GM23248 (cell line): Measurements from ENCODE around the gene GFRA1. TPM values are rescaled to one million over a fixed set of nuclear protein-coding genes. Genes with fewer than 3 reads are reported as not detected.
A peak's percentile ranks its signal among the peaks of the same experiment; 100 is the strongest.
"Not testable (repeated sequence)": the region's sequence is repeated elsewhere in the genome, so short reads cannot be mapped to it uniquely, and the experiment has no call there.

Experiments
- DNase-seq: peaks from one replicate; pipeline ENCODE4 v3.0.0-alpha.2; 2015
- H2AFZ ChIP-seq: fragments of 200-600 bp; sonication (generic); 2 replicates; pipeline ENCODE4 v1.6.1; 2016; ENCODE audit warnings: antibody characterized with exemption
- H3F3A ChIP-seq: fragments of 200-600 bp; sonication (generic); 2 replicates; pipeline ENCODE4 v1.6.1; 2016; ENCODE audit warnings: mild to moderate bottlenecking, antibody characterized with exemption, mixed run types; ENCODE audit not compliant: insufficient read depth
- H3K27ac ChIP-seq: fragments of 200-600 bp; sonication (generic); 2 replicates; pipeline ENCODE4 v1.5.1; 2016; ENCODE audit warnings: mild to moderate bottlenecking
- H3K27me3 ChIP-seq: fragments of 200-600 bp; sonication (generic); replicated peaks from 2 replicates; pipeline ENCODE4 v1.6.1; 2016; ENCODE audit warnings: mild to moderate bottlenecking; ENCODE audit not compliant: insufficient read depth
- H3K36me3 ChIP-seq: fragments of 200-600 bp; sonication (generic); 2 replicates; pipeline ENCODE4 v1.6.1; 2016; ENCODE audit warnings: low read depth, mild to moderate bottlenecking
- H3K4me1 ChIP-seq: fragments of 200-600 bp; sonication (generic); 2 replicates; pipeline ENCODE4 v1.6.1; 2016; ENCODE audit warnings: mild to moderate bottlenecking; ENCODE audit not compliant: insufficient read depth
- H3K4me2 ChIP-seq: fragments of 200-600 bp; sonication (generic); one replicate; pipeline ENCODE4 v1.6.1; 2016; ENCODE audit warnings: mild to moderate bottlenecking; ENCODE audit not compliant: unreplicated experiment
- H3K4me3 ChIP-seq: fragments of 200-600 bp; sonication (generic); 2 replicates; pipeline ENCODE4 v1.5.1; 2016; ENCODE audit warnings: mild to moderate bottlenecking
- H3K79me2 ChIP-seq: fragments of 200-600 bp; sonication (generic); 2 replicates; pipeline ENCODE4 v1.6.1; 2016; ENCODE audit warnings: mild to moderate bottlenecking; ENCODE audit not compliant: insufficient read depth
- H3K9ac ChIP-seq: fragments of 200-600 bp; sonication (generic); 2 replicates; pipeline ENCODE4 v1.6.1; 2016; ENCODE audit warnings: mild to moderate bottlenecking
- H3K9me2 ChIP-seq: fragments of 200-600 bp; sonication (generic); 2 replicates; pipeline ENCODE4 v1.6.1; 2016; ENCODE audit warnings: mixed run types, mild to moderate bottlenecking, moderate library complexity; ENCODE audit not compliant: insufficient read depth
- H3K9me3 ChIP-seq: fragments of 200-600 bp; sonication (generic); one replicate; pipeline ENCODE4 v1.6.1; 2017; ENCODE audit warnings: low read depth
- H4K20me1 ChIP-seq: fragments of 200-600 bp; sonication (generic); 2 replicates; pipeline ENCODE4 v1.6.0; 2016; ENCODE audit not compliant: insufficient read depth
- EZH2 ChIP-seq: fragments of 200-600 bp; sonication (generic); IDR thresholded peaks from 2 replicates; pipeline ENCODE4 v1.6.1; 2018; ENCODE audit warnings: antibody characterized with exemption, mild to moderate bottlenecking; ENCODE audit not compliant: insufficient read depth, poor library complexity, severe bottlenecking
- EZH2phosphoT487 ChIP-seq: fragments of 200-600 bp; sonication (generic); IDR thresholded peaks from 2 replicates; pipeline ENCODE4 v1.6.1; 2018; ENCODE audit warnings: antibody characterized with exemption, moderate library complexity, mild to moderate bottlenecking, low read depth; ENCODE audit not compliant: insufficient read depth
- WGBS, 2 experiments: methylation state at CpG; one replicate each; pipeline ENCODE4 v1.1.6; 2015 to 2017; ENCODE audit warnings: low lambda C conversion rate in 2 of 2, low coverage in 1 of 2; ENCODE audit errors: missing lambda C conversion rate in 2 of 2; 5-methylcytosine and 5-hydroxymethylcytosine counted together
- in situ Hi-C: fragments of 300-500 bp; cut with MboI; formaldehyde crosslinking; loops from 2 replicates; pipeline ENCODE4 v1.15.0; 2020
- polyA plus RNA-seq: library from polyadenylated mRNA; unstranded; fragments of >200 nt; fragmentation: Nextera tagmentation; extraction: Ambion mirVana; gene quantifications from 2 replicates; pipeline ENCODE4 v1.2.1, GENCODE V29; 2016
- total RNA-seq: library from RNA; depleted of rRNA; stranded (reverse); fragments of >200 nt; shearing (Covaris generic); gene quantifications from 2 replicates; pipeline ENCODE4 v1.2.3, GENCODE V29; 2014

The GFRA1 gene
- total and polyA plus RNA-seq, 2 experiments from 2014 or later, result 5.0 to 5.2 TPM

GRCh38 chr10:116056445-116057293 lies 216.3 kb downstream of the GFRA1 start:
- no peaks in the 10 kb centered on the region for H4K20me1 ChIP-seq
- TF ChIP-seq EZH2 (no peak), EZH2phosphoT487 (no peak)
- 0 out of 2 replicates have a peak, but pooled peaks cover 13% of the 10 kb centered on the region for H3K27me3 ChIP-seq
- DNase-seq, result peak; percentile 18
- H3K9me2 ChIP-seq, result no peaks in the 10 kb centered on the region
- H3K27ac ChIP-seq, result no peak overlapping the region
- no peak overlapping the region for H3K4me2 ChIP-seq
- no peaks in the 10 kb centered on the region for H3K36me3 ChIP-seq
- H3K9me3 ChIP-seq, result no peaks in the 10 kb centered on the region
- H3K4me3 ChIP-seq, result no peak overlapping the region
- no peaks in the 10 kb centered on the region for H3F3A ChIP-seq
- in situ Hi-C loops, result no loop called here
- no peak overlapping the region for H2AFZ ChIP-seq
- 60% methylated on average over 11 of the region's 11 CpGs for WGBS, 2 experiments
- no peak overlapping the region for H3K9ac ChIP-seq
- H3K4me1 ChIP-seq, result no peaks in the 10 kb centered on the region
- H3K79me2 ChIP-seq, result no peaks in the 10 kb centered on the region

DNA sequence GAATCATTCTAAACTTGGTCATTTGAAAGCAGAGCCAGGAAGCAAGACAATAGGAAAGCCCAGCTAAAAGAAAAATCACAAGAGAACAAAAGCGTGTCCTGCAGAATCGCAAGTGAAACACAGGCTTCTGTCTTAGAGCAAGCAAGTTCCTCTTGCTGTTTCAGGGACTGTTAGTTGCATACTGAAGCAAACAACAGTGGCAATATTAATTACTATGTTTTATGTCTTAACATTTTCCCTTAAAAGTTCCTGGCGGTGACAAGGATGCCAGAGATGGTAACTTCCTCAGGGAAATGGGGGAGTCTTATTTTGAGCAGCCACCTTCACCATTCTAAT lies 217.1 kb downstream of the GFRA1 start:
- no peak for DNase-seq
- Histone ChIP-seq H3K4me2 (no peak overlapping the region), H3K36me3 (no peaks in the 10 kb centered on the region), H2AFZ (no peak overlapping the region), H3K4me3 (no peak overlapping the region), H3K79me2 (no peaks in the 10 kb centered on the region), H3K27me3 (0 out of 2 replicates have a peak, but pooled peaks cover 11% of the 10 kb centered on the region), H3K9me2 (no peaks in the 10 kb centered on the region), H3K9ac (no peak overlapping the region), H3K27ac (no peak overlapping the region), H4K20me1 (no peaks in the 10 kb centered on the region), H3K4me1 (no peaks in the 10 kb centered on the region), H3K9me3 (no peaks in the 10 kb centered on the region), H3F3A (no peaks in the 10 kb centered on the region)
- in situ Hi-C loops, result no loop called here
- TF ChIP-seq EZH2, result no peak
- no peak for TF ChIP-seq EZH2phosphoT487
- 67 to 69% methylated on average over 3 of the region's 3 CpGs for WGBS, 2 experiments

- Histone ChIP-seq H3K36me3 (no peaks in the 10 kb centered on the region), H3K9me3 (no peaks in the 10 kb centered on the region), H4K20me1 (no peaks in the 10 kb centered on the region), H3K27ac (no peak overlapping the region), H2AFZ (no peak overlapping the region), H3K4me2 (no peak overlapping the region), H3K4me3 (no peak overlapping the region), H3F3A (no peaks in the 10 kb centered on the region), H3K9me2 (no peaks in the 10 kb centered on the region), H3K27me3 (0 out of 2 replicates have a peak, but pooled peaks cover 9% of the 10 kb centered on the region), H3K4me1 (no peaks in the 10 kb centered on the region), H3K9ac (no peak overlapping the region), H3K79me2 (no peaks in the 10 kb centered on the region)
- in situ Hi-C loops, result no loop called here
- no peak for DNase-seq
- no peak for TF ChIP-seq EZH2phosphoT487
- TF ChIP-seq EZH2, result no peak
- WGBS, 2 experiments, result 28 to 33% methylated on average over 14 of the region's 14 CpGs
These were observed 217.6 kb downstream of the GFRA1 start for GRCh38 chr10:116055252-116055916.

DNA sequence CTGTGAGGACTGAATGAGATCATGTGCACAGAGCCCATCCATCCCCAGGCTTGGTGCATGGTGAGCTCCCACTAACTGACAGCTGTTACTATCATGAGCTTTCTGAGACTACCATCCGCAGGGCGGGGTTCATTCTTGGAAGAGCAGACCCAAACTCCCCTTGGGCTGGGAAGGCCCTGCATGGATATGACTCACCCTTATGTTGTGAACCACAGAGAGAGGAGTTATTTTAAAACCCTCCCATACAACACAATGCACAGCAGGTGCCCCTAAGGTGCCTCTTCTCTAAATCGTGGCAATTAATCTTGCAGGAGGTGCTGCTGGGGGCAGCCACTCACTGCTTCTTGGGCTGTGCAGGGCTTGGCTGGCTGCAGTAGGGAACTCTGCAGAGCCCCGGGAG lies 219.1 kb downstream of the GFRA1 start:
- H3K4me2 ChIP-seq, result no peak overlapping the region
- no peak overlapping the region for H2AFZ ChIP-seq
- no peaks in the 10 kb centered on the region for H3F3A ChIP-seq
- 69 to 87% methylated on average over 4 of the region's 4 CpGs for WGBS, 2 experiments
- no peak overlapping the region for H3K4me3 ChIP-seq
- H3K4me1 ChIP-seq, result no peaks in the 10 kb centered on the region
- no peak for TF ChIP-seq EZH2
- no peak for TF ChIP-seq EZH2phosphoT487
- H3K9ac ChIP-seq, result no peak overlapping the region
- DNase-seq, result no peak
- H3K79me2 ChIP-seq, result no peaks in the 10 kb centered on the region
- in situ Hi-C loops, result no loop called here
- H3K9me2 ChIP-seq, result no peaks in the 10 kb centered on the region
- H4K20me1 ChIP-seq, result no peaks in the 10 kb centered on the region
- H3K9me3 ChIP-seq, result no peaks in the 10 kb centered on the region
- H3K27me3 ChIP-seq, result peaks cover 15% of the 10 kb centered on the region; the same call in 1 of the 2 replicates
- H3K36me3 ChIP-seq, result no peaks in the 10 kb centered on the region
- H3K27ac ChIP-seq, result no peak overlapping the region

GRCh38 chr10:116053009-116053730 lies 219.8 kb downstream of the GFRA1 start:
- H3K36me3 ChIP-seq, H3K27ac ChIP-seq, H2AFZ ChIP-seq, H3K4me3 ChIP-seq, H3K9me3 ChIP-seq, DNase-seq, H3K4me2 ChIP-seq, H3K4me1 ChIP-seq, H4K20me1 ChIP-seq, H3K9ac ChIP-seq, H3K79me2 ChIP-seq, H3F3A ChIP-seq, in situ Hi-C loops, H3K9me2 ChIP-seq: not testable (repeated sequence)
- 63 to 80% methylated on average over 3 of the region's 3 CpGs for WGBS, 2 experiments
- H3K27me3 ChIP-seq, result peaks cover 15% of the 10 kb centered on the region; the same call in 1 of the 2 replicates

DNA sequence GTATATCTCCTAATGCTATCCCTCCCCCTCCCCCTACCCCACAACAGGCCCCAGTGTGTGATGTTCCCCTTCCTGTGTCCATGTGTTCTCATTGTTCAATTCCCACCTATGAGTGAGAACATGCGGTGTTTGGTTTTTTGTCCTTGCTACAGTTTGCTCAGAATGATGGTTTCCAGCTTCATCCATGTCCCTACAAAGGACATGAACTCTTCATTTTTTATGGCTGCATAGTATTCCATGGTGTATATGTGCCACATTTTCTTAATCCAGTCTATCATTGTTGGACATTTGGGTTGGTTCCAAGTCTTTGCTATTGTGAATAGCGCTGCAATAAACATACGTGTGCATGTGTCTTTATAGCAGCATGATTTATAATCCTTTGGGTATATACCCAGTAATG lies 220.5 kb downstream of the GFRA1 start:
- H3K9ac ChIP-seq, H3K4me2 ChIP-seq, H3K36me3 ChIP-seq, H3K9me2 ChIP-seq, H3K4me3 ChIP-seq, H4K20me1 ChIP-seq, H3F3A ChIP-seq, H3K79me2 ChIP-seq, H3K27ac ChIP-seq, in situ Hi-C loops, DNase-seq, H2AFZ ChIP-seq, H3K9me3 ChIP-seq, H3K4me1 ChIP-seq: not testable (repeated sequence)
- WGBS, 2 experiments, result 77 to 90% methylated on average over 1 to 3 of the region's 3 CpGs
- peaks cover 15% of the 10 kb centered on the region; the same call in 1 of the 2 replicates for H3K27me3 ChIP-seq
